GM18868 (cell line): Measurements from ENCODE around the gene LYPLA2.
"Not testable (repeated sequence)": the region's sequence is repeated elsewhere in the genome, so short reads cannot be mapped to it uniquely, and the experiment has no call there.

ENCODE experiments used
- ATAC-seq: cut with Tn5 transposase; IDR thresholded peaks from one replicate; pipeline ENCODE4 v1.9.1; 2021; ENCODE audit warnings: mild to moderate bottlenecking, moderate library complexity; ENCODE audit not compliant: unreplicated experiment

LYPLA2 gene

GRCh38 chr1:23825762-23826522, 35.0 kb downstream of the LYPLA2 start:
- no peak for ATAC-seq

- not testable (repeated sequence) for ATAC-seq
These were observed 35.6 kb downstream of the LYPLA2 start for GRCh38 chr1:23826590-23826989.

- no peak for ATAC-seq
These were observed 36.8 kb downstream of the LYPLA2 start for GRCh38 chr1:23827717-23828116.

GRCh38 chr1:23834156-23834555, 43.2 kb downstream of the LYPLA2 start:
- not testable (repeated sequence) for ATAC-seq

GRCh38 chr1:23836037-23836436, 45.1 kb downstream of the LYPLA2 start:
- ATAC-seq: no peak

- no peak for ATAC-seq
These were observed 47.0 kb downstream of the LYPLA2 start for GRCh38 chr1:23837908-23838307.

GRCh38 chr1:23838401-23838866, 47.5 kb downstream of the LYPLA2 start:
- ATAC-seq: no peak

GRCh38 chr1:23843644-23844043, 52.7 kb downstream of the LYPLA2 start:
- ATAC-seq: no peak
